GM18499 (cell line): Measurements from ENCODE around the gene MISP.
"Not testable (repeated sequence)": the region's sequence is repeated elsewhere in the genome, so short reads cannot be mapped to it uniquely, and the experiment has no call there.

Experiments used
- ATAC-seq: cut with Tn5 transposase; IDR thresholded peaks from one replicate; pipeline ENCODE4 v1.9.1; 2021; ENCODE audit warnings: moderate number of reproducible peaks; ENCODE audit not compliant: insufficient read depth, unreplicated experiment

The MISP gene

GRCh38 chr19:723247-723646 is 27.7 kb upstream of the MISP start:
- no peak for ATAC-seq

GRCh38 chr19:723714-724113 is 27.2 kb upstream of the MISP start:
- no peak for ATAC-seq

- no peak for ATAC-seq
Observed at GRCh38 chr19:725461-726089, 25.3 kb upstream of the MISP start.

- ATAC-seq, result no peak
Observed at GRCh38 chr19:726993-727956, 23.6 kb upstream of the MISP start.

- ATAC-seq, result no peak
Observed at GRCh38 chr19:728011-728410, 22.9 kb upstream of the MISP start.

GRCh38 chr19:729564-729963 is 21.3 kb upstream of the MISP start:
- not testable (repeated sequence) for ATAC-seq

GRCh38 chr19:729965-730668 is 20.8 kb upstream of the MISP start:
- ATAC-seq, result no peak

GRCh38 chr19:731000-731399 is 19.9 kb upstream of the MISP start:
- no peak for ATAC-seq

- ATAC-seq, result no peak
Observed at GRCh38 chr19:732148-733069, 18.5 kb upstream of the MISP start.

- no peak for ATAC-seq
Observed at GRCh38 chr19:734716-735115, 16.2 kb upstream of the MISP start.

- ATAC-seq, result no peak
Observed at GRCh38 chr19:736125-736524, 14.8 kb upstream of the MISP start.

GRCh38 chr19:737591-738093 is 13.3 kb upstream of the MISP start:
- ATAC-seq, result no peak

GRCh38 chr19:738509-739128 is 12.3 kb upstream of the MISP start:
- ATAC-seq, result no peak

GRCh38 chr19:739998-740715 is 10.8 kb upstream of the MISP start:
- no peak for ATAC-seq

GRCh38 chr19:740816-741505 is 10.0 kb upstream of the MISP start:
- not testable (repeated sequence) for ATAC-seq

- ATAC-seq, result no peak
Observed at GRCh38 chr19:741506-742131, 9.3 kb upstream of the MISP start.

- ATAC-seq, result no peak
Observed at GRCh38 chr19:742540-743075, 8.3 kb upstream of the MISP start.
